NT2/D1 (cell line): ENCODE data around the gene SRCIN1.
A peak's percentile ranks its signal among the peaks of the same experiment; 100 is the strongest.
"Not testable (repeated sequence)": the region's sequence is repeated elsewhere in the genome, so short reads cannot be mapped to it uniquely, and the experiment has no call there.

Source experiments
- DNase-seq: peaks from one replicate; pipeline ENCODE4 v3.0.0-alpha.2; 2011; ENCODE audit warnings: low read depth, low spot score
- H3K27me3 ChIP-seq: 2 replicates; pipeline ENCODE4 v1.6.0; 2011; ENCODE audit warnings: mild to moderate bottlenecking; ENCODE audit not compliant: insufficient read length, insufficient read depth
- H3K36me3 ChIP-seq: 2 replicates; pipeline ENCODE4 v1.6.1; 2011; ENCODE audit warnings: mild to moderate bottlenecking, low read length, mixed read lengths; ENCODE audit not compliant: insufficient read depth, insufficient read length
- H3K4me1 ChIP-seq: 2 replicates; pipeline ENCODE4 v1.5.1; 2011; ENCODE audit not compliant: insufficient read depth, insufficient read length
- H3K4me3 ChIP-seq: 2 replicates; pipeline ENCODE4 v1.5.1; 2011; ENCODE audit warnings: low read depth; ENCODE audit not compliant: insufficient read length
- H3K9ac ChIP-seq: 2 replicates; pipeline ENCODE4 v1.6.0; 2011; ENCODE audit warnings: low read depth; ENCODE audit not compliant: insufficient read length
- H3K9me3 ChIP-seq: 2 replicates; pipeline ENCODE4 v1.5.1; 2011; ENCODE audit warnings: mild to moderate bottlenecking, low read length; ENCODE audit not compliant: insufficient read depth
- SUZ12 ChIP-seq: IDR thresholded peaks from 2 replicates; pipeline ENCODE4 v1.6.1; 2011; ENCODE audit not compliant: insufficient read length, insufficient read depth; ENCODE audit errors: extremely low read depth
- YY1 ChIP-seq: IDR thresholded peaks from 2 replicates; pipeline ENCODE4 v1.6.1; 2011; ENCODE audit not compliant: insufficient read length, insufficient read depth
- ZNF274 ChIP-seq: IDR thresholded peaks from 2 replicates; pipeline ENCODE4 v1.6.1; 2011; ENCODE audit warnings: mild to moderate bottlenecking, low read depth, low read length

The SRCIN1 gene

DNA sequence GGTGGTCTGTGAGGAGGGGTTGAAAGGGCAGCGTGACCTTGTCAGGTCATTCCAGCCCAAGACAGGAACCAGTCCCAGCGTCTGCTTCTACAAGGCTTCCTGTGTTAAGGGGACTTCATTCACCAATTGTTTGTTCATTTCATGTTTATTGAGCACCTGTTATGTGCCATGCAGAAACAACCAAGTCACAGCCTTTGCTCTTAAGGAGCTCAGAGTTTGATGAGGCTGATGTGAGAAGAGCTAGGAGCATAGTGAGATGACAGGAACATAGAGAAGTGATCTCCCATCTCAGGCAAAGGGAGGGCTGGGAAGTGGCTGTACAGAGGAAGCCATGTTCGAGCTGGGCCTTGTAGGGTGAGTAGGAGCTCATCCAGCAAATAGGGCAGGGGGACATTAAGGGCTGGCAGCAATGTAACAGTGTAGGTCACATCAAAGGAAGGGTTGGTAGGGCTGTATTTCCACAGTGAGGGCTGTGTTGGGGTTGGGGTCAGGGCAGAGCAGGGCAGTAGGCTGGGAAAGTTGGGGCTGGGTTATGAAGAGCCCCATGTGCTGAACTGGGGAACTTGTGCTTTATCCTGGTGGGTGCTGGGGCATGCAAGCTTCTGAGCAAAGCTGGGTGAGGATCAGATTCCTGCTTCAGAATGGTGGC lies 97.7 kb downstream of the SRCIN1 start:
- DNase-seq, result no peak
- peaks cover 35% of the 10 kb centered on the region for H3K36me3 ChIP-seq
- TF ChIP-seq ZNF274 (no peak), SUZ12 (no peak), YY1 (no peak)

DNA sequence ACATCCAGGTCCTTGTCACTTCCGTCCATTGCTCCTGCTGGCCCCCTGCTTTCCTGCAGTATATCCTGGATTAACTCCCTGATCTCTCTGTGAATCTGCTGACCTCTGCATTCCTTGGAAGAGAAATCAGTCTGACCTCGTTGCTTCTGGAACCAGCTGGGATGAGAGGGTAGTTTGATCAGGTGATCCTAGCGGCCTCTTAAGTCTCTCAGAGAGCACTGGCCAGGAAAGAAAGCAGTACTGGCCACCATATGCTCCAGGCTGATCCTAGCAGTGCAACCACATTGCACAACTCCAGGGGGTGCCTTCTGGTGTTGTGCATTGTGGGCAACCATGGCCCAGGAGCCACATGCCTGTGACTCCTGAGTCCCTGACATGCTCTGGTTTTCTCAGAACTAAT lies 98.3 kb downstream of the SRCIN1 start:
- Histone ChIP-seq H3K9me3 (no peaks in the 10 kb centered on the region), H3K9ac (no peak overlapping the region), H3K4me3 (no peak overlapping the region), H3K36me3 (peaks cover 37% of the 10 kb centered on the region), H3K4me1 (peaks cover 17% of the 10 kb centered on the region), H3K27me3 (peaks cover 20% of the 10 kb centered on the region)
- no peak for DNase-seq
- TF ChIP-seq SUZ12 (no peak), ZNF274 (no peak), YY1 (no peak)

More for the DNA sequence above, 97.7 kb downstream of the SRCIN1 start:
- Histone ChIP-seq H3K9me3 (no peaks in the 10 kb centered on the region), H3K4me1 (peaks cover 17% of the 10 kb centered on the region), H3K27me3 (peaks cover 20% of the 10 kb centered on the region), H3K4me3 (no peak overlapping the region), H3K9ac (no peak overlapping the region)

DNA sequence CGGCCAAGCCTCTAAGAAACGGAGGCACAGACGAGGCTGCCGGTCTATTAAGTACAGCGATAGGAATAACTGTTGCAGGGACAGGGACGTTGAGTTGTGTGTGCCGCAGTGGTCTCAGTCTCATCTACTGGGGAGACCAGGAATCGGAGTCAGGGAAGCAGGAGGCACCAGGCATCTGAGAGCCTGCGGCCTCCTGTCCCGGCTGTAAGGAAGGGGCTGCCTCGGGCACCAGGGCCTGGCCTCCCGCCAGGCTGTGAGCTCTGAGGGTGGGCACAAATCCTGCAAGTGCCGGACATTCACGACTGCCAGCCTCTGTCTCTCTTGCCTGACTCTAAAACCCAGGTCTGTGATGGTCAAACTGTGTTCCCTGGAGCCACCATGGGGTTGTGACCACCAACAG lies 101.5 kb downstream of the SRCIN1 start:
- no peak for DNase-seq
- Histone ChIP-seq H3K27me3 (no peaks in the 10 kb centered on the region), H3K4me1 (peaks cover 6% of the 10 kb centered on the region), H3K9me3 (no peaks in the 10 kb centered on the region), H3K36me3 (peaks cover 49% of the 10 kb centered on the region), H3K9ac (no peak overlapping the region), H3K4me3 (no peak overlapping the region)
- no peak for TF ChIP-seq YY1
- no peak for TF ChIP-seq ZNF274
- no peak for TF ChIP-seq SUZ12

DNA sequence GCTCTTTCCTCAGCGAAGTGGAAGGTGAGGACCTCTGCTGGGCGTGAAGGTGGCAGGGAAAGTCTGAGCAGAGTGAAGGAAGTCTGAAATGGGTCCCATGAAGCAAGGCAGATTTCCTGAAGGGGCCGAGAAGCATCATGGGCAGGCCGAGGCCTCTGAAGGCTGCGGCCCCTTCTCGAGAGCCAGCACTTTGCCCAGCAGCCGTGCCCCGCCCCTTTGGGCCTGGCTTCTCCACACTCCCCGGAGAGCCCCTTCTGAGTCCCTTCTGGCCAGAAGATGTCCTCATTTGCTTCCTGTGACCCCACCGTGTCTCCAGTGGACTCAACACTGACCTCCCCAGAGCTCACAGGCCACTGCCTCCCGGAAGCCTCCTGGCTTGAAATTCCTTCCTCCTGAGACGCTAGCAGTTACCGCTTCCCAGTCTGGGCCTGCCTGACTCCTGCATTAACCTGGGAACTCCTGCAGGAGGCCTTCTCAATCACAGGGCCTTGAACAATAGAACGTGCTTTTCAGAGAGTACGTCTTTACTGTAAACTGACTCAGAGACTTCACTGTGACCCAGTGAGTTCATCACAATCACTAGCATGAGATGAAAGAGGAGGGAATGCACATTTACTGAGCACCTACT lies 102.4 kb downstream of the SRCIN1 start:
- not testable (repeated sequence) for DNase-seq, H3K4me1 ChIP-seq, H3K9me3 ChIP-seq, H3K27me3 ChIP-seq, H3K9ac ChIP-seq, H3K4me3 ChIP-seq
- H3K36me3 ChIP-seq, result peaks cover 54% of the 10 kb centered on the region

DNA sequence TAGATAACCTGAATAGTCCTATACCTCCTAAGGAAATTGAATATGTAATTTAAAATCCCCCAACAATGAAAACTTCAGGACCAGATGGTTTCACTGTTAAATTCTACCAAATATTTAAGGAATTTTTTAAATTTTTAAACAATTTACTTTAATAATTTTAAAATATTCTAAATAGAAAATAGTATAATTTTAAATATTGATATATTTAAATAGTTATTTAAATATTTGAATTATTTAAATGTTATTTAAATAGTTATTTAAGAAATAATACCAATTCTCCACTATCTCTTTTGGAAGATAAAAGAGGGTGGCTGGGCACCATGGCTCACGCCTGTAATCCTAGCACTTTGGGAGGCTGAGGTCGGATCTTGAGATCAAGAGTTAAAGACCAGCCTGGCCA lies 104.0 kb downstream of the SRCIN1 start:
- peaks cover 65% of the 10 kb centered on the region for H3K36me3 ChIP-seq
- not testable (repeated sequence) for H3K4me1 ChIP-seq, DNase-seq, H3K9ac ChIP-seq, H3K27me3 ChIP-seq, H3K4me3 ChIP-seq, H3K9me3 ChIP-seq

DNA sequence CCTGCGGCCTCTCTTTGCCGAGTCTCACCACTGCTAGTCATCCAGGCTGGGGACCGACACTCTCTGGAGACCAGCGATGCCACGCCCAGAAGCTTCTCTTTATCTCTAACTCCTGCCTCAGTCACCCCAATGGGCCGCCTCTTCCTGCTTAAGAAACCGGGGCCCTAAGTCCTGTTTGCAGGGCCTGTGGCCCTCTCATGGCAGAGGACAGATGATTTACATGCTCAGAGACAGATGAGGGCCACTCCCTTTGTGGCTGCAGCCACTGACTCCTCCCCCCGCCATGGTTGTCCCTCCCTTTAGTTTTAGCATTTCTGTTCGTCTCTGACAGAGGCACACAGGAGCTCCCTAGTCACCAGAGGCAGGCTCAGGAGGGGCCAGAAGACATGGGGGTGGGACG lies 106.5 kb downstream of the SRCIN1 start:
- H3K4me1 ChIP-seq, H3K27me3 ChIP-seq, H3K4me3 ChIP-seq, DNase-seq, H3K9ac ChIP-seq: not testable (repeated sequence)
- H3K36me3 ChIP-seq, result peaks cover 56% of the 10 kb centered on the region
- peaks cover 14% of the 10 kb centered on the region; the same call in 1 of the 2 replicates for H3K9me3 ChIP-seq

DNA sequence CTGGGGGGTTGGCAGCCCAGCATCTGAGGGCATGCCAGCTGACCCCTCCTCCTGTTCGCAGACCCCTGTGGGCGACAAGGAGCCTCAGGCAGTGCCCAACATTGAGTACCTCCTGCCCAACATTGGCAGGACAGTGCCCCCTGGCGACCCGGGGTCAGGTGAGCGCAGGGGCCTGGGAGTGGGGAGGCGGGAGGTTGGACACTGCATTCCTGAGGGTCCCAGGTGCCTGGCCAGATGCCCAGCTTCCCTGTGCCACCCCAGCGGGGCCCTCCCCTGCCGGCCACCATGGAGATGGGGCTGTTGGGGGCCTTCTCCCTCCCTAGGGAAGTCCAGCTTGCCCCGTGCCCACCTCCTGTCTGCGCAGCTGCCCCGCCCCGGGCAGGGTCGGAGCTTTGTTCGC lies 107.4 kb downstream of the SRCIN1 start:
- no peak overlapping the region for H3K4me3 ChIP-seq
- peaks cover 14% of the 10 kb centered on the region; the same call in 1 of the 2 replicates for H3K9me3 ChIP-seq
- H3K4me1 ChIP-seq, result peaks cover 3% of the 10 kb centered on the region
- DNase-seq, result no peak
- H3K9ac ChIP-seq, result no peak overlapping the region
- no peak for TF ChIP-seq SUZ12
- no peak for TF ChIP-seq YY1
- TF ChIP-seq ZNF274, result no peak
- H3K27me3 ChIP-seq, result no peaks in the 10 kb centered on the region
- H3K36me3 ChIP-seq, result peaks cover 56% of the 10 kb centered on the region

DNA sequence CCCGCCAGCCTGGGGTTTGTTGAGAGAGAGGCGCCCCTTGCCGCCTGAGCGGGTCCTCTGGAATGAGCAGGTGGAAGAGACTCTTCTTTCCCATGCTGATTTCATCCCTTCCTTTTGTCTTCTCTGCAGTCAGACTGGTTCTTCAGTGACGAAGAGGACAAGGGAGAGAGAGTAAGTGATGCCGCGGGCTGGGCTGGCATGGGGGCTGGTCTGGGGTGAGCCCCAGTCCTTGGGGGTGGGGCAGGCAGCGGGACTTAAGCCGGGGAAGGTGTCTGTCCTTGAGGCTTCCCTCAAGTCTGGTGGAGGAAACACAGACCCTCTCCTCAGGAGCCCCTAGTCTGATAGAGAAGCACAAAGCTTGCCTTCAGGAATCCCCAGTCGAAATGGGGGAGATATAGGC lies 108.1 kb downstream of the SRCIN1 start:
- DNase-seq, H3K9ac ChIP-seq, H3K27me3 ChIP-seq, H3K4me1 ChIP-seq, H3K4me3 ChIP-seq: not testable (repeated sequence)
- H3K9me3 ChIP-seq, result peaks cover 14% of the 10 kb centered on the region; the same call in 1 of the 2 replicates
- H3K36me3 ChIP-seq, result peaks cover 59% of the 10 kb centered on the region

DNA sequence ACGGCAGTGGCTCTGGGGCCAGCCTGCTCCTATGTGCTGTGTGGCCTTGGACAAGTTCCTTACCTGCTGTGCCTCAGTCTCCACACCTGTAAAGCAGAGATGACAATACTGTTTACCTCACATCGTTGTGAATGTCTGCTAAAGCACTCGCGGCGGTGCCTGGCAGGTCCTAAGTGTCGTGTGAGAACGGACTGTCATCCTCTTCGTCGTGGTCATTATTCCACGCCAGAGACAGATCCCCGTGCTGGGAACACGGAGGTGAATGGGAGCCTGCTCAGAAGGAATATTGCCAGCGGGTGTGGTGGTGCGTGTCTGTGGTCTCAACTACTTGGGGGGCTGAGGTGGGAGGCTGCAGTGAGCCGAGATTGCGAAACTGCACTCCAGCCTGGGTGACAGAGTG lies 111.6 kb downstream of the SRCIN1 start:
- H3K27me3 ChIP-seq, H3K9ac ChIP-seq, H3K4me3 ChIP-seq, H3K4me1 ChIP-seq, DNase-seq: not testable (repeated sequence)
- Histone ChIP-seq H3K36me3 (peaks cover 75% of the 10 kb centered on the region), H3K9me3 (peaks cover 14% of the 10 kb centered on the region; the same call in 1 of the 2 replicates)

DNA sequence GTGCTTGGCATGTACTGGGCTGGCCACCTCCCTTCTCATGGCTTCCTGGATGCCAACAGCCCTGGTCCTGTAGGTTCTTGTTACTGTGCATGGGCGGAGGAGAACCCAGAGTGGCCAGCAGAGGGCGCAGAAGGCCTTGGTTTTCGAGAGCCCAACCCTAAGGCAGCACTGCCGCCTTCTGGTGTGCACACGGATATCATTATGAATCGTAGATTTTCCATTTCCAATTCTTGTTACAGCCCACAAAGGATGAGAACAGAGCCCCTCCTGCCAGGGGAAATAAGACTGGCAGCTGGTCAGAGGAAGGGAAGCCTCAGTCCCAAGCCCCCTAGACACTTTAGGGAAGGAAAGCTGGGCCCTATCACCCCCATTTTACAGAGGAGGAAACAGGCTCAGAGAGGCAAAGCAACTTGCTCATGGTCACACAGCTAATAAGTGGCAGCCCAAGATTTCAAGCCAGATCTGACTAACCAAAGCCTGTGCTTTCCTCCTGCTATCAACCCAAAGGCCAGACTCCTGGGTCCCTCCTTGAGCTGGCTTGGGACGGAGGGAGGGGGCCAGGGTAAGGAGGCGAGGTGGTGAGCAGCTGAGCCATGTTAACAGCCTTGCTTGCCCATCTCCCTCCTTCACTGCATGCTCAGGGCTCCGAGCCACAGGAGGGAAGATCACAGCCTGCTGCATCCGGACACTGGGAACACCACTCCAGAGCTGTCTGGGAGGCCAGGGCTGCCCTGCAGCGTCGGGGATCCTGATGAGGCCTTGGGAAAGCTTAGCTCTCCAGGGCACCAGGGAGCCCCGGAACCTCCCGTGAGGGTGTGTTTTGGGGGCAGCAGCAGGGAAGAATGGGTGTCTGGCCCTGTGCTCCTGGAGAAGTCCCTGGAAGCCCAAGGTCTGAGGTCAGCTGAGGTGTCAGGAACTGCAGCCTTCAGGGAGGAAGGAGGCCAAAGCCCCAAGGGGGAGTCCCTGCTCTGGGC lies 113.4 kb downstream of the SRCIN1 start:
- not testable (repeated sequence) for H3K4me3 ChIP-seq, H3K9ac ChIP-seq, H3K27me3 ChIP-seq, H3K4me1 ChIP-seq
- peak; percentile 74 for DNase-seq
- peaks cover 65% of the 10 kb centered on the region for H3K36me3 ChIP-seq
- peaks cover 14% of the 10 kb centered on the region; the same call in 1 of the 2 replicates for H3K9me3 ChIP-seq
